GM12892 (cell line): ENCODE results near the gene PCDHA1.

Source experiments
- POLR2A ChIP-seq: IDR thresholded peaks from 2 replicates; pipeline ENCODE4 v1.6.1; 2011; ENCODE audit warnings: low read depth, low read length, control low read depth
- POLR2AphosphoS5 ChIP-seq: IDR thresholded peaks from 2 replicates; pipeline ENCODE4 v1.6.1; 2011; ENCODE audit warnings: low read depth, low read length, control low read depth

- TF ChIP-seq POLR2AphosphoS5 (no peak), POLR2A (no peak)
These were observed 183.9 kb downstream of the PCDHA1 start for GRCh38 chr5:140969880-140970279.
